Right lung (tissue), 5 donors: ENCODE measurements around the gene CAVIN1. TPM values are rescaled to one million over a fixed set of nuclear protein-coding genes. Genes with fewer than 3 reads are reported as not detected.

Source experiments
- DNase-seq, 2 donors: peaks; one replicate each; pipeline ENCODE4 v3.0.0-alpha.2; 2013
- polyA plus RNA-seq, 5 donors: library from polyadenylated mRNA; unstranded; fragments of 120-200 nt; gene quantifications; one replicate each; pipeline versions ENCODE4 v1.2.1 to v1.2.3, GENCODE V29; 2013; ENCODE audit warnings: inconsistent platforms in 1 of 5, low replicate concordance in 1 of 5; ENCODE audit not compliant: insufficient read length in 5 of 5, insufficient read depth in 1 of 5

The CAVIN1 gene
- polyA plus RNA-seq, 5 donors = 156 to 234 (median 168) TPM

- no peak for DNase-seq
These were observed 67.9 kb downstream of the CAVIN1 start for GRCh38 chr17:42354956-42355843.

Other genes starting within 250 kb of the CAVIN1 start
- under 1 TPM in 2 of 5 donors, not detected in 3; 0.04 to 0.07 TPM for gene KCNH4, start 242.1 kb downstream of the CAVIN1 start, polyA plus RNA-seq
- gene HCRT, start 237.8 kb downstream of the CAVIN1 start, polyA plus RNA-seq = not detected
- 10 to 100 TPM; 11.6 to 21.7 (median 19.9) TPM for gene GHDC, start 228.8 kb downstream of the CAVIN1 start, polyA plus RNA-seq
- 10 to 100 TPM; 49.8 to 60.2 (median 50.4) TPM for gene STAT5B, start 146.9 kb downstream of the CAVIN1 start, polyA plus RNA-seq
- 10 to 100 TPM in 3 of 5 donors, 1 to 10 TPM in 2; 6.9 to 13.7 (median 10.4) TPM for gene STAT5A, start 134.8 kb downstream of the CAVIN1 start, polyA plus RNA-seq
- 10 to 100 TPM; 66.7 to 81.4 (median 74.4) TPM for gene STAT3, start 34.8 kb downstream of the CAVIN1 start, polyA plus RNA-seq
- gene ATP6V0A1, start 35.6 kb upstream of the CAVIN1 start, polyA plus RNA-seq = 10 to 100 TPM; 45.7 to 59.4 (median 47.6) TPM
- gene NAGLU, start 113.0 kb upstream of the CAVIN1 start, polyA plus RNA-seq = 10 to 100 TPM in 4 of 5 donors, 1 to 10 TPM in 1; 9.8 to 19.2 (median 14.4) TPM
- gene HSD17B1, start 129.7 kb upstream of the CAVIN1 start, polyA plus RNA-seq = 1 to 10 TPM; 3.2 to 5.8 (median 4.5) TPM
- gene COASY, start 138.9 kb upstream of the CAVIN1 start, polyA plus RNA-seq = 10 to 100 TPM; 33.5 to 46.9 (median 41.0) TPM
- 10 to 100 TPM; 37.5 to 45.9 (median 39.9) TPM for gene MLX, start 143.8 kb upstream of the CAVIN1 start, polyA plus RNA-seq
- gene PSMC3IP, start 154.5 kb upstream of the CAVIN1 start, polyA plus RNA-seq = 10 to 100 TPM; 17.1 to 24.1 (median 18.2) TPM
- gene RETREG3, start 186.1 kb upstream of the CAVIN1 start, polyA plus RNA-seq = 10 to 100 TPM; 46.1 to 65.3 (median 56.0) TPM
- gene TUBG1, start 186.4 kb upstream of the CAVIN1 start, polyA plus RNA-seq = 10 to 100 TPM; 32.2 to 46.9 (median 34.9) TPM
- 10 to 100 TPM; 25.6 to 44.0 (median 30.0) TPM for gene TUBG2, start 236.0 kb upstream of the CAVIN1 start, polyA plus RNA-seq